Hepatocyte (in vitro differentiated cells): Measurements from ENCODE around the gene CLCA4. TPM values are rescaled to one million over a fixed set of nuclear protein-coding genes. Genes with fewer than 3 reads are reported as not detected.
"Not testable (repeated sequence)": the region's sequence is repeated elsewhere in the genome, so short reads cannot be mapped to it uniquely, and the experiment has no call there.

ENCODE experiments used
- DNase-seq: peaks from one replicate; pipeline ENCODE4 v3.0.0-alpha.2; 2016; ENCODE audit warnings: low spot score
- H2AFZ ChIP-seq: fragments of 200-600 bp; sonication (generic); 2 replicates; pipeline ENCODE4 v1.6.0; 2016; ENCODE audit warnings: antibody characterized with exemption, mild to moderate bottlenecking
- H3K27ac ChIP-seq: fragments of 200-600 bp; sonication (generic); 2 replicates; pipeline ENCODE4 v1.5.1; 2016; ENCODE audit warnings: mild to moderate bottlenecking
- H3K27me3 ChIP-seq: fragments of 200-600 bp; sonication (generic); 2 replicates; pipeline ENCODE4 v1.6.1; 2016
- H3K36me3 ChIP-seq: fragments of 200-600 bp; sonication (generic); replicated peaks from 2 replicates; pipeline ENCODE4 v1.5.1; 2016; ENCODE audit warnings: low read depth; ENCODE audit not compliant: insufficient read depth
- H3K4me1 ChIP-seq: fragments of 200-600 bp; sonication (generic); 2 replicates; pipeline ENCODE4 v1.5.1; 2016; ENCODE audit warnings: mild to moderate bottlenecking, moderate library complexity; ENCODE audit not compliant: insufficient read depth
- H3K4me2 ChIP-seq: fragments of 200-600 bp; sonication (generic); 2 replicates; pipeline ENCODE4 v1.6.0; 2016
- H3K4me3 ChIP-seq: fragments of 200-600 bp; sonication (generic); 2 replicates; pipeline ENCODE4 v1.5.1; 2016; ENCODE audit warnings: mild to moderate bottlenecking
- H3K79me2 ChIP-seq: fragments of 200-600 bp; sonication (generic); 2 replicates; pipeline ENCODE4 v1.6.0; 2017; ENCODE audit warnings: mild to moderate bottlenecking
- H3K9me2 ChIP-seq: fragments of 200-600 bp; sonication (generic); replicated peaks from 2 replicates; pipeline ENCODE4 v1.6.0; 2017; ENCODE audit warnings: mild to moderate bottlenecking; ENCODE audit not compliant: insufficient read depth
- H3K9me3 ChIP-seq: fragments of 200-600 bp; sonication (generic); 2 replicates; pipeline ENCODE4 v1.5.1; 2016; ENCODE audit warnings: low read depth, mild to moderate bottlenecking
- H4K20me1 ChIP-seq: fragments of 200-600 bp; sonication (generic); 2 replicates; pipeline ENCODE4 v1.6.0; 2016; ENCODE audit warnings: mild to moderate bottlenecking; ENCODE audit not compliant: insufficient read depth, poor library complexity, severe bottlenecking
- CTCF ChIP-seq: fragments of 200-600 bp; sonication (generic); IDR thresholded peaks from 2 replicates; pipeline ENCODE4 v1.5.1; 2016; ENCODE audit warnings: antibody characterized with exemption, mild to moderate bottlenecking; ENCODE audit not compliant: poor library complexity
- EZH2 ChIP-seq: fragments of 200-600 bp; sonication (generic); IDR thresholded peaks from 2 replicates; pipeline ENCODE4 v1.6.1; 2016; ENCODE audit warnings: antibody characterized with exemption, mild to moderate bottlenecking, borderline replicate concordance
- EZH2phosphoT487 ChIP-seq: fragments of 200-600 bp; sonication (generic); IDR thresholded peaks from one replicate; pipeline ENCODE4 v1.6.1; 2018; ENCODE audit warnings: antibody characterized with exemption, mild to moderate bottlenecking, low read depth, moderate library complexity; ENCODE audit not compliant: unreplicated experiment, severe bottlenecking
- WGBS: methylation state at CpG from one replicate; pipeline ENCODE4 v1.1.6; 2016; ENCODE audit warnings: low lambda C conversion rate; ENCODE audit errors: missing lambda C conversion rate; 5-methylcytosine and 5-hydroxymethylcytosine counted together
- polyA plus RNA-seq: library from polyadenylated mRNA; unstranded; fragments of >200 nt; fragmentation: Nextera tagmentation; extraction: Ambion mirVana; gene quantifications from 2 replicates; pipeline ENCODE4 v1.2.1, GENCODE V29; 2016
- total RNA-seq: library from RNA; depleted of rRNA; stranded (reverse); fragments of >200 nt; gene quantifications from 2 replicates; pipeline ENCODE4 v1.2.3, GENCODE V29; 2014

CLCA4 gene
- total and polyA plus RNA-seq, 2 experiments from 2014 or later = 0.07 to 0.22 TPM

- TF ChIP-seq EZH2phosphoT487 (no peak), EZH2 (no peak), CTCF (no peak)
- Histone ChIP-seq H4K20me1 (no peaks in the 10 kb centered on the region), H3K4me1 (peaks cover 8% of the 10 kb centered on the region), H3K36me3 (no peaks in the 10 kb centered on the region), H3K79me2 (no peaks in the 10 kb centered on the region), H3K4me3 (no peak overlapping the region), H3K9me3 (no peaks in the 10 kb centered on the region), H2AFZ (no peak overlapping the region), H3K4me2 (no peak overlapping the region), H3K9me2 (no peaks in the 10 kb centered on the region), H3K27ac (no peak overlapping the region), H3K27me3 (no peaks in the 10 kb centered on the region)
- 87% methylated on average over 3 of the region's 3 CpGs for WGBS
- DNase-seq = no peak
Measured at GRCh38 chr1:86583593-86583992, 36.7 kb downstream of the CLCA4 start.

- Histone ChIP-seq H4K20me1 (no peaks in the 10 kb centered on the region), H3K27me3 (no peaks in the 10 kb centered on the region), H3K27ac (no peak overlapping the region), H3K9me3 (no peaks in the 10 kb centered on the region), H3K9me2 (no peaks in the 10 kb centered on the region), H3K4me2 (no peak overlapping the region), H3K4me3 (no peak overlapping the region), H3K36me3 (no peaks in the 10 kb centered on the region), H2AFZ (no peak overlapping the region), H3K4me1 (no peaks in the 10 kb centered on the region), H3K79me2 (no peaks in the 10 kb centered on the region)
- no peak for TF ChIP-seq CTCF
- no peak for TF ChIP-seq EZH2phosphoT487
- TF ChIP-seq EZH2 = no peak
- DNase-seq = no peak
Measured at GRCh38 chr1:86594284-86594770, 47.4 kb downstream of the CLCA4 start.

- H3K9me3 ChIP-seq = no peaks in the 10 kb centered on the region
- no peak overlapping the region for H3K4me2 ChIP-seq
- H3K36me3 ChIP-seq = no peaks in the 10 kb centered on the region
- no peak overlapping the region for H3K27ac ChIP-seq
- H4K20me1 ChIP-seq = no peaks in the 10 kb centered on the region
- no peaks in the 10 kb centered on the region for H3K4me1 ChIP-seq
- no peaks in the 10 kb centered on the region for H3K79me2 ChIP-seq
- H3K27me3 ChIP-seq = no peaks in the 10 kb centered on the region
- WGBS = 37% methylated on average over 2 of the region's 2 CpGs
- TF ChIP-seq EZH2phosphoT487 = no peak
- no peak for TF ChIP-seq EZH2
- no peak for TF ChIP-seq CTCF
- H2AFZ ChIP-seq = no peak overlapping the region
- DNase-seq = no peak
- no peak overlapping the region for H3K4me3 ChIP-seq
- no peaks in the 10 kb centered on the region for H3K9me2 ChIP-seq
Measured at GRCh38 chr1:86596224-86596623, 49.3 kb downstream of the CLCA4 start.

GRCh38 chr1:86596741-86597290 lies 49.9 kb downstream of the CLCA4 start:
- Histone ChIP-seq H3K9me3 (no peaks in the 10 kb centered on the region), H3K4me3 (no peak overlapping the region), H3K27me3 (no peaks in the 10 kb centered on the region), H3K4me1 (no peaks in the 10 kb centered on the region), H3K4me2 (no peak overlapping the region), H3K9me2 (no peaks in the 10 kb centered on the region), H3K36me3 (no peaks in the 10 kb centered on the region), H3K27ac (no peak overlapping the region), H2AFZ (no peak overlapping the region), H4K20me1 (no peaks in the 10 kb centered on the region), H3K79me2 (no peaks in the 10 kb centered on the region)
- no peak for DNase-seq
- TF ChIP-seq EZH2phosphoT487 (no peak), EZH2 (no peak), CTCF (no peak)
- 69% methylated on average over 3 of the region's 3 CpGs for WGBS

GRCh38 chr1:86606080-86606479 lies 59.2 kb downstream of the CLCA4 start:
- not testable (repeated sequence) for DNase-seq, H3K27ac ChIP-seq, H3K27me3 ChIP-seq, H3K9me2 ChIP-seq, H3K79me2 ChIP-seq, H4K20me1 ChIP-seq, H3K36me3 ChIP-seq, H3K9me3 ChIP-seq, H3K4me2 ChIP-seq, H3K4me3 ChIP-seq, H3K4me1 ChIP-seq, H2AFZ ChIP-seq
- WGBS = 95% methylated on average over 2 of the region's 2 CpGs
